Measurements from ENCODE around the gene LAMA5. TPM values are rescaled to one million over a fixed set of nuclear protein-coding genes. Genes with fewer than 3 reads are reported as not detected.

The LAMA5 gene, protein sequence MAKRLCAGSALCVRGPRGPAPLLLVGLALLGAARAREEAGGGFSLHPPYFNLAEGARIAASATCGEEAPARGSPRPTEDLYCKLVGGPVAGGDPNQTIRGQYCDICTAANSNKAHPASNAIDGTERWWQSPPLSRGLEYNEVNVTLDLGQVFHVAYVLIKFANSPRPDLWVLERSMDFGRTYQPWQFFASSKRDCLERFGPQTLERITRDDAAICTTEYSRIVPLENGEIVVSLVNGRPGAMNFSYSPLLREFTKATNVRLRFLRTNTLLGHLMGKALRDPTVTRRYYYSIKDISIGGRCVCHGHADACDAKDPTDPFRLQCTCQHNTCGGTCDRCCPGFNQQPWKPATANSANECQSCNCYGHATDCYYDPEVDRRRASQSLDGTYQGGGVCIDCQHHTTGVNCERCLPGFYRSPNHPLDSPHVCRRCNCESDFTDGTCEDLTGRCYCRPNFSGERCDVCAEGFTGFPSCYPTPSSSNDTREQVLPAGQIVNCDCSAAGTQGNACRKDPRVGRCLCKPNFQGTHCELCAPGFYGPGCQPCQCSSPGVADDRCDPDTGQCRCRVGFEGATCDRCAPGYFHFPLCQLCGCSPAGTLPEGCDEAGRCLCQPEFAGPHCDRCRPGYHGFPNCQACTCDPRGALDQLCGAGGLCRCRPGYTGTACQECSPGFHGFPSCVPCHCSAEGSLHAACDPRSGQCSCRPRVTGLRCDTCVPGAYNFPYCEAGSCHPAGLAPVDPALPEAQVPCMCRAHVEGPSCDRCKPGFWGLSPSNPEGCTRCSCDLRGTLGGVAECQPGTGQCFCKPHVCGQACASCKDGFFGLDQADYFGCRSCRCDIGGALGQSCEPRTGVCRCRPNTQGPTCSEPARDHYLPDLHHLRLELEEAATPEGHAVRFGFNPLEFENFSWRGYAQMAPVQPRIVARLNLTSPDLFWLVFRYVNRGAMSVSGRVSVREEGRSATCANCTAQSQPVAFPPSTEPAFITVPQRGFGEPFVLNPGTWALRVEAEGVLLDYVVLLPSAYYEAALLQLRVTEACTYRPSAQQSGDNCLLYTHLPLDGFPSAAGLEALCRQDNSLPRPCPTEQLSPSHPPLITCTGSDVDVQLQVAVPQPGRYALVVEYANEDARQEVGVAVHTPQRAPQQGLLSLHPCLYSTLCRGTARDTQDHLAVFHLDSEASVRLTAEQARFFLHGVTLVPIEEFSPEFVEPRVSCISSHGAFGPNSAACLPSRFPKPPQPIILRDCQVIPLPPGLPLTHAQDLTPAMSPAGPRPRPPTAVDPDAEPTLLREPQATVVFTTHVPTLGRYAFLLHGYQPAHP (N-terminal part only)
- 96.2 TPM for polyA plus RNA-seq (ENCODE audit: insufficient read length)

GRCh38 chr20:62367136-62367632, at the start of gene LAMA5:
Gene LAMA5 (minus strand): TSS chr20:62367312. CDS start chr20:62367245, 67 bp downstream.
- no peak for DNase-seq

- DNase-seq: no peak
These were observed 48.4 kb upstream of the LAMA5 start for GRCh38 chr20:62415354-62416111.

- DNase-seq: no peak
These were observed 46.9 kb upstream of the LAMA5 start for GRCh38 chr20:62413896-62414481.

DNA sequence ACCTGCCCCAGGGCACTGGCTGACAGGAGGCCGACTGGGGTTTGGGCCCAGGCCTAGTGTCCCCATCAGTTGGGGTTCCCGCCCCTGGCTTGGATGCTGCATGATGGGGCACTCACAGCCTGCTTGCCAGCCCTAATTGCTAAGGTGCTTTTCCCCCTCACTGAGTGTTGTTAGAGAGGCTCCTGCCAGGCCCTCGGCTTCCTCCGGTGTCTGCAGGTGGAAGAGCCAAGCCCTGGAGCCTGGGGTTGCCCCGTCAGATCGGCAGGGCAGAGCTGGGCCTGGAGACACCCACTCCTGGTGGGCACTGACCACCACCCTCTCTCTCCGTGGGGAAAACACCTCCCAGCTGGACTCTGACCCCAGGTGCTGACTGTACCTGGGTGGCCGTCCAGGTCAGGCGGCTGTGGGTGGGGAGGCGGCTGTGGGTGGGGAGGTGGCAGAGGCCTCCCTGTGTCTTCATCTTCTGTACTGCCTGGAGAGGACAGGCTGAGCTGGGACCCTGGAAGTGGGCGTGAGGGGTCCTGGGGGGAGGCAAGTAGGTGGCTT, 46.0 kb upstream of the LAMA5 start:
- DNase-seq: no peak

DNA sequence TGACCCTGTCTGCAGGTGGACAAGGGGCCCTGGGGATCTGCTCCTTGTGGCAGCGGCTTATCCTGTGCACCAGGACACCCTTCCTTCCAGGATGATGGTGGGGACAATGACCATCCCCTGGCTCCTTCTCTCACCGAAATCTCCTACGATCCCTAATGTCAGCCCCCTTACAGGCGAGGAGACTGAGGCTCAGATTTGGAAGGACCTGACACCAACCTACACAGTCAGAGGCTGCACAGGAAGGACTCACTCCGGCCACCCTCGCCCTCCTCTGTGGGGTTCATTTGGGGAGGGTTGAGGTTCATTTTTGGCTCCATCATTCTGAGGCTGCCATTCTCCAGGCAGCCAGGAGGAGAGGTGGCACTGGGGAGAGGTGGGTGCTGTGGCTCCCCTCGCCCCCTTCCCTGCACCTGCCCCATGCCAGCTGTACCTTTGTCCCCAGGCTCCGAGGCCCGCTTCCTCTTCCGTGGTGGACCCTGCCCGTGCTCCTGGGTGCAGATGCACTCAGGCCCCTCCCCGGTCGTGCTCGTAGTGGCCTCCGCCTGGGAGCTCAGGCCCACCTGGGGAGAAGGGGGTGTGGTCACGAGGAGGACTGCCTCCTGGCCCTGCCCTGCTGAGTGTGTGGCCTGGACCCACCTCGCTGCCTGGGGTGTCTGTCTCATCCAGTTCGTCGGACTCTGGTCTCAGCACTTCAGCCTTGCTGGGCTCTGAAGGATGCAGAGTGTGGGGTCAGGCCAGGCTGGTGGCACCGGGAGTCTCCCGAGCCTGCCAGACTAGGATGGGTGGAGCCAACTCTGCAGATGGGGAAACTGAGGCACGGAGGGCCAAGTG, 45.3 kb upstream of the LAMA5 start:
- no peak for DNase-seq

- DNase-seq: no peak
These were observed 44.5 kb upstream of the LAMA5 start for GRCh38 chr20:62411479-62412193.

GRCh38 chr20:62410746-62411478, 43.8 kb upstream of the LAMA5 start:
- no peak for DNase-seq

DNA sequence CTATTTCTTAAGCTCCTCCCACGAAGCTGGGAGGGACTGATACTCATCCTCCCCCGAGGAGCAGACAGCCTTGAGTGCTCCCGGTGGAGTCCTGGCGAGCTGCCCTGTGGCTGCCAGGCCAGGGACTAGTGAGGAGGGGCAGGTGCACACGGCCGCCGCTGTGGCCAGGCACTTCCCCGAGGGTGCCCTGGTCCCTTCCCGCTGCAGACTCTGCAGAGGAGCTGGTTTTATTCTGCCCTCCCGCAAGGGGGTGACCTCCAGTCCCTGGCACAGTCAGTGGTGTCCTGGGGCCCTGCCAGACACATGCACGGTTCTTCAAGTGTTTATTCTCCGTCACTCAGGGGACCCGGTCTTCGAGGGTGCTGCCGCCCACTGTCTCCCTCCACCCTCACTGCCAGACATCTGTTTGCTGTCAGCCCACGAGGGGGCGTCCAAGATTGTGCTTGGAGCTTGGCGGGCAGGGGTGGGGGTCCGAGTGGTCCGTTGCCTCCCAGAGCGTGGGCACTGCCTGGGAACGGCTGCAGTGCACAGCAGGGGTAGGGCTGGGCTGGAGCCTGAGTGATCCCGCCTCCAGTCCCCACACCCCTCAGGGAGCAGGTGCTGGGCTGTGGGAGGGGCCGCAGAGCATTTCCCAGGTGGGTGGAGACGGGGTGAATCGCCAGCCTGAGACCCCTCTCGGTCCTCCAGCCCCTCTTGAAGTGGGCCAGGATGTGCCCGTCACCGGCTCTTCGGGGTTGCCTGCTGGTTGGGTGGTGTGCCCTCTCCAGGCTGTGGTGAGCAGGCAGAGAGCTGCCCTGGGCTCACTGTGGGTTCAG, 43.0 kb upstream of the LAMA5 start:
- DNase-seq: no peak

DNA sequence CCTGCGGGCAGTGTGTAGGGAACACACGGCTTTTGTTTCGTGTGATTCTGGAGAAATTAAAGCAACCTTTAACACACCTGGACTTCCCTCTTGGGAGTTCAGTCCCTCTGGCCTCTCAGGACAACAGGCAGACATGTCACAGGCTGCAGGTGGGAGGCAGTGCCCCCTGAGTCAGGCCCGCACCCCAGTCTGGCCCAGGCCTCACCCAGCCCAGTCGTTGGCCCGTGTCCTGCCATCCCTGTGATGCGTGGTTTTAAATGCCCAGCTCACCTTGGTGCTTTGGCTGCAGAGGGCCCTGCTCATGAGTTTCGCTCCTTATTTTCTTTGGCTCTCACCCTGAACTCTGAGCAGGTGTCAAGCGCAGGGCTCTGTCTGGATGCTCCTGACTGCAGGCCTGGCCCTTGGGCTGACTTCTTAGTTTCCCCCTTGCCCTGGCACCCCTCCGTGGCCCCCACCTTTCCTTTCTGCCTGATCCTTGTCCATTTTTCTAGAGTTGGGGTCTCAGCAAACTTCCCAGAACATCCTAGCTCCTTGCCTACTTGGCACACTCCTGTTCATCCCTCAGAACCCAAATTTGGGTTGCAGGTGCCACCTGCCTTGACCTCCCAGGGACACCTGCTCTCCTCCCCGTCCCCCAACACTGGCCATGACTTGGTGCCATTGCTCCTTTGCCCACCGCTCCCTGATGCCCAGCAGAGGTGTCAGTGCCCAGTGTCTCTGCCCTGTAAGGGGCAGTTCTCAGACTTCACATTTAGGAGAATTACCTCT, 42.2 kb upstream of the LAMA5 start:
- no peak for DNase-seq

GRCh38 chr20:62408640-62409039, 41.5 kb upstream of the LAMA5 start:
- no peak for DNase-seq

- no peak for DNase-seq
These were observed 40.9 kb upstream of the LAMA5 start for GRCh38 chr20:62408055-62408454.

GRCh38 chr20:62407221-62407992, 40.3 kb upstream of the LAMA5 start, which contains the start of gene CABLES2:
Gene CABLES2 (minus strand): TSS chr20:62407285. CDS start chr20:62407276, 9 bp downstream.
- DNase-seq: peak; percentile 96

DNA sequence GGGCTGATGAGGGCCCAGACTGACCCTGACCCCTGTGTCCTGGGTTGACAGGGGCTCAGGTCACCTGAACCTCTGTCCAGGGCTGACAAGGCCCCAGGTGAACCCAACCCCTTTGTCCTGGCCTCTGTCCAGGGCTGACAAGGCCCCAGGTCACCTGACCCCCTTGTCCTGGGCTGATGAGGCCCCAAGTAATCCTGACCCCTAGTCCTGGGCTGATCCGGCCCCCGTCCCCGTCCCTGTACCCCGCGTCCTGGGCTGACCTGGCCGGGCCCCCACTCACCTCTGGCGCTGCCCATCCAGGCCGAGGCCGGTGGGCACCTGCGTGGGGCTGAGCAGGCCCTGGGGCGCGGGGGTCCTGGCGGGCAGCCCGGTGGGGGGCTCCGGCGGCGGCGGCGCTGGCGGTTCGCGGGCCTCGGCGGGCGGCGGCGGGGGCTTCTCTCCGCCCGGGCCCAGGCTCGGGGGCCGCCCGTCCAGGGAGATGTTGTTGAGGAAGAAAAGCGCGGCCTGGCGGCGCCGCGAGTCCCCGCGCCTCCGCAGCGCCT, 39.6 kb upstream of the LAMA5 start:
- no peak for DNase-seq

DNA sequence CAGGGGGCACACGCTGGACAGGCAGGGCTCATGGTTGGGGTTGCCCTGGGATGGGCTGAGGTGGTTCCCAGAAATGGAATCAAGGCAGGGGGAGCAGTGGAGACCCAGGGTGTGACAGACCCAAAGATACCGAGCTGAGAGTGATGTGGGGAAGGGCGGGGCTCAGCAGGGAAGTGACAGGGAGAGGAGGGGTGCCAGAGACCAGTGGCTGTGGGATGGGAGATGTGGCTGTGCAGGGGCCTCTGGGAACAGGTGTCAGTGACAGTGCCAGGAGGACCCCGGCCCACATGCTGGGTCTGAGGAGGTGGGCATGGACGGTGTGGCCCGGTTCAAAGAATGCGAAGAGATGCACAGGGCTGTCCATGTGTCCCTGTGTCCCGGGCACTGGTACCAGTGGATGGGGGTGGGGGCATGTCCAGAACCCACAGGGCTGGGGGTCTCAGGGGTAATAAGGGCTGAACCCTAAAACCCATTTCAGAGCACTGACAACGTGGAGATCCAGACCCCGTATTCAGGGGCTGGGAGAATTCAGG, 38.9 kb upstream of the LAMA5 start:
- no peak for DNase-seq

Data from hindlimb muscle (tissue), 1 donor.